ENCODE data around the gene CEP112.

The CEP112 gene

GRCh38 chr17:66021757-66022156 lies 170.2 kb downstream of the CEP112 start:
- TF ChIP-seq CTCF (conservative IDR thresholded peaks at IDR 0.05; ENCODE audit: low read depth, low read length): no peak; the same call in 1 of the 2 replicates
- Histone ChIP-seq H3K27ac (no peak overlapping the region), H3K27me3 (ENCODE audit: insufficient read depth, low read depth) (no peaks in the 10 kb centered on the region), H3K9ac (no peak overlapping the region), H3K79me2 (ENCODE audit: insufficient read depth, low read depth) (no peaks in the 10 kb centered on the region), H3K4me3 (IDR thresholded peaks at IDR 0.05; ENCODE audit: insufficient read depth, low read depth, low read length) (no peak overlapping the region), H2AFZ (ENCODE audit: low read depth) (no peak overlapping the region), H3K36me3 (ENCODE audit: insufficient read depth) (no peaks in the 10 kb centered on the region), H3K4me2 (no peak overlapping the region), H4K20me1 (ENCODE audit: insufficient read depth) (no peaks in the 10 kb centered on the region), H3K4me1 (ENCODE audit: low read depth, poor library complexity, severe bottlenecking) (no peaks in the 10 kb centered on the region)

DNA sequence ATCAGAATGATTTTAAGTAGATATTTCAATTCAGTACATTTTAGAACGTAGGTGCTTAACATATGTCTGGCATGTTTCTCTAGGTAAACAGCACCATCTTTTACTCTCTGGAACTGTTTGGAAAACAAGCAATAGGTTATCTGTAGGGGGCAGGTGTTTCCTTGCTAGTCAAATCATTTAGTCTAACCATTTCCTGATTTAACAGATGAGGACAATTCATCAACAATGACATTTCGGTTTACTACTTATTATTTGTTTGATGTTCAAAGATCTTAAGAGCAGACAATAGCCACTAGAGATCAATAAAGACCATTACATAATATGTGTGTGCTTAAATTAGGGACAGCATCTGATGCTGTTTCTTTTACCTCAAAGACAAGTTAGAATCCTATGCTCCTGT lies 173.1 kb downstream of the CEP112 start:
- Histone ChIP-seq H3K4me1 (ENCODE audit: low read depth, poor library complexity, severe bottlenecking) (no peaks in the 10 kb centered on the region), H3K79me2 (ENCODE audit: insufficient read depth, low read depth) (no peaks in the 10 kb centered on the region), H3K36me3 (ENCODE audit: insufficient read depth) (no peaks in the 10 kb centered on the region), H3K9ac (no peak overlapping the region), H3K4me3 (IDR thresholded peaks at IDR 0.05; ENCODE audit: insufficient read depth, low read depth, low read length) (no peak overlapping the region), H3K4me2 (no peak overlapping the region), H4K20me1 (ENCODE audit: insufficient read depth) (no peaks in the 10 kb centered on the region), H3K27me3 (ENCODE audit: insufficient read depth, low read depth) (no peaks in the 10 kb centered on the region), H2AFZ (ENCODE audit: low read depth) (no peak overlapping the region), H3K27ac (no peak overlapping the region)
- TF ChIP-seq CTCF (conservative IDR thresholded peaks at IDR 0.05; ENCODE audit: low read depth, low read length): no peak

DNA sequence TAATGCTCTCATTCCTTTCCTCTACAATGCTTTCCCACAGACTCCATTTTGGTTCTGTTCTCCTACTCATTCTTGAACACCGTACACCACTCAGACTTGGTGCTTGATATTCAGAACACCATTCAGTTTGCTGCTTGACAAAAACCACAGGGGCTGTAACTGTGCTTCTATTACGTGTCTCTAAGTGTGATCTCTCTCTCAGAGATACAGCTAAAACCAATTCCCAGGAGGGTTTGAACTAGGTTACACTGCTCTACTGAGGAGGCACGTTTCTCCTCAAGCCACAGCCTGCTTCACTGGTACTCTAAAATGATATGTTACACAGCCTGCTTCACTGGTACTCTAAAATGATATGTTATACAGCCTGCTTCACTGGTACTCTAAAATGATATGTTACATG lies 175.7 kb downstream of the CEP112 start:
- no peak overlapping the region for H3K27ac ChIP-seq
- no peaks in the 10 kb centered on the region for H3K79me2 ChIP-seq (ENCODE audit: insufficient read depth, low read depth)
- no peak for TF ChIP-seq CTCF (conservative IDR thresholded peaks at IDR 0.05; ENCODE audit: low read depth, low read length)
- no peaks in the 10 kb centered on the region for H3K27me3 ChIP-seq (ENCODE audit: insufficient read depth, low read depth)
- no peak overlapping the region for H3K4me2 ChIP-seq
- H4K20me1 ChIP-seq (ENCODE audit: insufficient read depth): no peaks in the 10 kb centered on the region
- H2AFZ ChIP-seq (ENCODE audit: low read depth): no peak overlapping the region
- no peak overlapping the region for H3K9ac ChIP-seq
- H3K4me1 ChIP-seq (ENCODE audit: low read depth, poor library complexity, severe bottlenecking): no peaks in the 10 kb centered on the region
- no peaks in the 10 kb centered on the region for H3K36me3 ChIP-seq (ENCODE audit: insufficient read depth)
- no peak overlapping the region for H3K4me3 ChIP-seq (IDR thresholded peaks at IDR 0.05; ENCODE audit: insufficient read depth, low read depth, low read length)

DNA sequence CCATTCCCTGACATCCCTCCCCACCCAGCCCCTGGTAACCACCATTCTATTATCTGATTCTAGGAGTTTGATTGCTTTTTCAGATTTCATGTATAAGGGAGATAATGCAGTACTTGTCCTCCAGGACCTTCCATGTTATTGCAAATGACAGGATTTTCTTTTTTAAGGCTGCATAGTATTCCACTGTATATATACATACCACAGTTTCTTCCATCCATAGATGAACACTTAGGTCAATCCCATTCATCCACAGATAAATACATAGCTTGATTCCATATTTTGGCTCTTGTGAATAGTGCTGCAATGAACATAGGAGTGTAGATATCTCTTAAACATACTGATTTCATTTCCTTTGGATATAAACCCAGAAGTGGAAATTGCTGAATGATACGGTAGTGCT lies 183.3 kb downstream of the CEP112 start:
- Histone ChIP-seq H3K36me3 (ENCODE audit: insufficient read depth) (no peaks in the 10 kb centered on the region), H3K4me2 (no peak overlapping the region), H3K27ac (no peak overlapping the region), H3K4me1 (ENCODE audit: low read depth, poor library complexity, severe bottlenecking) (no peaks in the 10 kb centered on the region), H3K27me3 (ENCODE audit: insufficient read depth, low read depth) (no peaks in the 10 kb centered on the region), H3K4me3 (IDR thresholded peaks at IDR 0.05; ENCODE audit: insufficient read depth, low read depth, low read length) (no peak overlapping the region), H2AFZ (ENCODE audit: low read depth) (no peak overlapping the region), H4K20me1 (ENCODE audit: insufficient read depth) (no peaks in the 10 kb centered on the region), H3K79me2 (ENCODE audit: insufficient read depth, low read depth) (no peaks in the 10 kb centered on the region), H3K9ac (no peak overlapping the region)
- no peak for TF ChIP-seq CTCF (conservative IDR thresholded peaks at IDR 0.05; ENCODE audit: low read depth, low read length)

DNA sequence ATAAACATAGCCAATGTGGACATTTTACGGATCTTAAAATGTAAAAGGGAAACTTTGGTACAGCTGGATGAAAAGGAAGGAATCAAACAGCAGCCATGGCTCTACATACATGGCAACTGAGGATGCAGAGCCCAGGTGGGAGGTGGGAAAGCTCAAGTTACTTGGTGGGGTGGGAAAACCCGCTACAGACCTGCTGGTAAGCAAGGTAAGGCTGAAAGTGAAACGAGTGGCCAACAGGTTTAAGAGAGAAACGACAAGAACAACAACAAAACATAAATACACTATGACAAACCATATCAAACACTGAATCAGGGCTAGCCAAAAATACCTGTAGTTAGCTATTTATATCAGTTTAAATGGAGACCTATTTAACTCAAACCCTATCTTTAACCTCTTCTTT lies 185.3 kb downstream of the CEP112 start:
- no peaks in the 10 kb centered on the region for H3K4me1 ChIP-seq (ENCODE audit: low read depth, poor library complexity, severe bottlenecking)
- H3K79me2 ChIP-seq (ENCODE audit: insufficient read depth, low read depth): no peaks in the 10 kb centered on the region
- no peak for TF ChIP-seq CTCF (conservative IDR thresholded peaks at IDR 0.05; ENCODE audit: low read depth, low read length)
- H2AFZ ChIP-seq (ENCODE audit: low read depth): no peak overlapping the region
- H3K4me3 ChIP-seq (IDR thresholded peaks at IDR 0.05; ENCODE audit: insufficient read depth, low read depth, low read length): no peak overlapping the region
- H3K27ac ChIP-seq: no peak overlapping the region
- H3K4me2 ChIP-seq: no peak overlapping the region
- H4K20me1 ChIP-seq (ENCODE audit: insufficient read depth): no peaks in the 10 kb centered on the region
- no peak overlapping the region for H3K9ac ChIP-seq
- no peaks in the 10 kb centered on the region for H3K36me3 ChIP-seq (ENCODE audit: insufficient read depth)
- H3K27me3 ChIP-seq (ENCODE audit: insufficient read depth, low read depth): no peaks in the 10 kb centered on the region
